Neural crest cell (in vitro differentiated cells): ENCODE measurements around the gene SLC40A1. TPM values are rescaled to one million over a fixed set of nuclear protein-coding genes. Genes with fewer than 3 reads are reported as not detected.

Experiments used
- DNase-seq: peaks from one replicate; pipeline ENCODE4 v3.0.0; 2021; ENCODE audit warnings: low read depth, mixed read lengths, low spot score
- H3K27ac Mint-ChIP-seq: one replicate; pipeline ENCODE4 v1.8.0; 2021; ENCODE audit warnings: mild to moderate bottlenecking, mixed read lengths; ENCODE audit not compliant: unreplicated experiment
- H3K27me3 Mint-ChIP-seq: 2 replicates; pipeline ENCODE4 v1.8.0; 2021; ENCODE audit warnings: low read depth, mild to moderate bottlenecking, mixed read lengths
- H3K36me3 Mint-ChIP-seq: 2 replicates; pipeline ENCODE4 v1.8.0; 2021; ENCODE audit warnings: low read depth, mild to moderate bottlenecking, mixed read lengths
- H3K4me1 Mint-ChIP-seq: 2 replicates; pipeline ENCODE4 v1.8.0; 2021; ENCODE audit warnings: mixed read lengths
- H3K4me3 Mint-ChIP-seq: one replicate; pipeline ENCODE4 v1.8.0; 2021; ENCODE audit warnings: mild to moderate bottlenecking, mixed read lengths
- H3K9me3 Mint-ChIP-seq: 2 replicates; pipeline ENCODE4 v1.8.0; 2021; ENCODE audit warnings: mixed read lengths
- long read RNA-seq: library from polyadenylated mRNA; unstranded; transcript quantifications from one replicate; pipeline ENCODE4 v2.0.0, GENCODE V29; 2020
- total RNA-seq: library from RNA; stranded (reverse); gene quantifications from 2 replicates; pipeline ENCODE4 v1.2.1, GENCODE V29; 2021
- TF ChIP-seq, protein P1 (sequence below): fragments of 200-600 bp; sonication (generic); conservative IDR thresholded peaks from 2 replicates; pipeline ENCODE4 v1.5.0; 2021; ENCODE audit warnings: antibody characterized with exemption, mild to moderate bottlenecking

SLC40A1 gene, protein sequence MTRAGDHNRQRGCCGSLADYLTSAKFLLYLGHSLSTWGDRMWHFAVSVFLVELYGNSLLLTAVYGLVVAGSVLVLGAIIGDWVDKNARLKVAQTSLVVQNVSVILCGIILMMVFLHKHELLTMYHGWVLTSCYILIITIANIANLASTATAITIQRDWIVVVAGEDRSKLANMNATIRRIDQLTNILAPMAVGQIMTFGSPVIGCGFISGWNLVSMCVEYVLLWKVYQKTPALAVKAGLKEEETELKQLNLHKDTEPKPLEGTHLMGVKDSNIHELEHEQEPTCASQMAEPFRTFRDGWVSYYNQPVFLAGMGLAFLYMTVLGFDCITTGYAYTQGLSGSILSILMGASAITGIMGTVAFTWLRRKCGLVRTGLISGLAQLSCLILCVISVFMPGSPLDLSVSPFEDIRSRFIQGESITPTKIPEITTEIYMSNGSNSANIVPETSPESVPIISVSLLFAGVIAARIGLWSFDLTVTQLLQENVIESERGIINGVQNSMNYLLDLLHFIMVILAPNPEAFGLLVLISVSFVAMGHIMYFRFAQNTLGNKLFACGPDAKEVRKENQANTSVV
- 2.0 and 2.6 TPM in 2 replicates for total RNA-seq
- long read RNA-seq, transcript SLC40A1-201 (8 exons, 3,442 nt): major isoform, 9 of 10 reads
- long read RNA-seq, partial matches to known transcripts: 0 of 10 reads
- long read RNA-seq, other reads (novel, unspliced or antisense): 1 of 10 reads

DNA sequence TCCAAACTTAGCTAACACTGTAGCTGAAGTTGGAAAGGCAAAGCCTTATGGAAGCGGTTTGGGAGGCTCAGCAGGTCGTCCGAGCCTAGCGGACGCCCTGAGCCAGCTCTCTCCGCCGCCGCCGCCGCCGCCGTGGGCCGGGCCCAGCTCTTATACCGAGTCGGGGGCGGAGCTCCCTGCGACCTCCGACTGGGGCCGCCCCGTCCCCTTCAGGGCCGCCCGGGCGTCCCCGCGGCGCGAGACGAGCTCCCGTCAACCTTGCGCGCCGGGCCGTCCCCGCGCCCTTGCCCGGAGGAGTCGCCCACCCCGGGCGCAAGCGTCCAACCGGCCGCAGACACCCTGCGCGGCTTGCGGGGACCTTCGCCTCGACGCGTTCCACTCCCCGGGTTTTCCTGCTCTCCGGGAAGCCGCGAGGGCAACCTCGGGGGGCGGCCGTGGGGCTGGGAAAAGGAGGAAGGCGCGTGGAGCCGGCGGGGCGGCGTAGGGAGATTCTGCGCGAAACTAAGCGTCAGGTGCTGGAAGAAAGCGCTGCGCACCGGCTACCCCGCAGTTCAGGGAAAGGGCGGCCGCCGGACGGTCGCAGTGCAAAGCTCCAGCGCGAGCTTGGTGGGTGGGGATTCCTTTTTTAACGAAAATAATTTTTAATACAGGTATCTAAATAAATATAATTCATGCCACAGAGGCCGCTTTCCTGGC, at the start of gene SLC40A1:
Gene SLC40A1, minus strand, starts transcription at position 129 of the 696 bp plus-strand sequence. CDS start 326 bp downstream, outside the sequence.
- peaks cover 68% of the 10 kb centered on the region for H3K27me3 Mint-ChIP-seq

DNA sequence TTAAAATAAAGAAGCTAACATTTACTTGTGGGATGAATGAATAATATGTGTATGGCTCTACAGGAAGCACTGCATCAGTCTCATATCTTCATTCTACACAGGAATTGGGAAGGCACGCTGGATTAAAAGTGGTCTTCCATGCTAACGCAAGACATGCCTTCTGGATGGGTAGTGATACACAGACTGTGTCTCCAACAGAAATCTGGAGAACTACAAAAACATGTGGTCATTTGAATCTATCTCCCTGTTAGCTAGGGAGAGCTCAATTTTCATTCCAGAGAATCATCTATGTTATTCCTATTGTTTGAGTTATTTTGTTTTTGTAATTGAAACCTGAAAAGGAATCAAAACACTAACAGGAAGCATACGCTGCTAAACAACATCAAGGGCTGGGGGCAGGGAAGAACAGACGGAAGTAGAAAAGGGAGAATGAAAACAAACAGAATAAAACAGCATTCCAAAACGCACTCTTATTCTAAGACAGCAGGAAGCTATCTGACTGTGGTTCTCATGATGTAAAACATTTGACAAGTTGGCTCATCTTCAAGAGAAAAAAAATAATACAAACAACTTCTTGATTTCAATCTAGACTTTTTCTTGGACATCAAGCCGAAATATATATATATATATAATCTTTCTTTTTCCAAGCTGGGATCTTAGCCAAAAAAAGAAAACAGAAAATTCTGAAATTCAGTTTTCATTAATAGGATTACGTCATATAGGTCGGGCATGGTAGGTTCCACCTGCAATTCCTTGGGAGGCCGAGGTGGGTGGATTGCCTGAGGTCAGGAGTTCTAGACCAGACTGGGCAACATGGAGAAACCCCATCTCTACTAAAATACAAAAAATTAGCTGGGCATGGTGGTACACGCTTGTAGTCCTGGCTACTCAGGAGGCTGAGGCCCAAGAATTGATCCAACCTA, 49.2 kb upstream of the SLC40A1 start:
- H3K36me3 Mint-ChIP-seq: no peaks in the 10 kb centered on the region
- H3K4me1 Mint-ChIP-seq: no peaks in the 10 kb centered on the region
- no peaks in the 10 kb centered on the region for H3K9me3 Mint-ChIP-seq
- no peaks in the 10 kb centered on the region for H3K27me3 Mint-ChIP-seq
- no peak overlapping the region for H3K4me3 Mint-ChIP-seq
- no peak for DNase-seq
- TF ChIP-seq, protein P1, sequence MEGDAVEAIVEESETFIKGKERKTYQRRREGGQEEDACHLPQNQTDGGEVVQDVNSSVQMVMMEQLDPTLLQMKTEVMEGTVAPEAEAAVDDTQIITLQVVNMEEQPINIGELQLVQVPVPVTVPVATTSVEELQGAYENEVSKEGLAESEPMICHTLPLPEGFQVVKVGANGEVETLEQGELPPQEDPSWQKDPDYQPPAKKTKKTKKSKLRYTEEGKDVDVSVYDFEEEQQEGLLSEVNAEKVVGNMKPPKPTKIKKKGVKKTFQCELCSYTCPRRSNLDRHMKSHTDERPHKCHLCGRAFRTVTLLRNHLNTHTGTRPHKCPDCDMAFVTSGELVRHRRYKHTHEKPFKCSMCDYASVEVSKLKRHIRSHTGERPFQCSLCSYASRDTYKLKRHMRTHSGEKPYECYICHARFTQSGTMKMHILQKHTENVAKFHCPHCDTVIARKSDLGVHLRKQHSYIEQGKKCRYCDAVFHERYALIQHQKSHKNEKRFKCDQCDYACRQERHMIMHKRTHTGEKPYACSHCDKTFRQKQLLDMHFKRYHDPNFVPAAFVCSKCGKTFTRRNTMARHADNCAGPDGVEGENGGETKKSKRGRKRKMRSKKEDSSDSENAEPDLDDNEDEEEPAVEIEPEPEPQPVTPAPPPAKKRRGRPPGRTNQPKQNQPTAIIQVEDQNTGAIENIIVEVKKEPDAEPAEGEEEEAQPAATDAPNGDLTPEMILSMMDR: no peak
- H3K27ac Mint-ChIP-seq: no peak overlapping the region

More for the DNA sequence above, at the start of gene SLC40A1:
- TF ChIP-seq, protein P1: peak; percentile 17
- H3K27ac Mint-ChIP-seq: no peak within 1 kb of the TSS
- H3K4me3 Mint-ChIP-seq: peak within 1 kb of the TSS; percentile 83
- peaks cover 16% of the 10 kb centered on the region for H3K4me1 Mint-ChIP-seq
- H3K9me3 Mint-ChIP-seq: no peaks in the 10 kb centered on the region
- peak; percentile 59 for DNase-seq
- H3K36me3 Mint-ChIP-seq: no peaks in the 10 kb centered on the region

DNA sequence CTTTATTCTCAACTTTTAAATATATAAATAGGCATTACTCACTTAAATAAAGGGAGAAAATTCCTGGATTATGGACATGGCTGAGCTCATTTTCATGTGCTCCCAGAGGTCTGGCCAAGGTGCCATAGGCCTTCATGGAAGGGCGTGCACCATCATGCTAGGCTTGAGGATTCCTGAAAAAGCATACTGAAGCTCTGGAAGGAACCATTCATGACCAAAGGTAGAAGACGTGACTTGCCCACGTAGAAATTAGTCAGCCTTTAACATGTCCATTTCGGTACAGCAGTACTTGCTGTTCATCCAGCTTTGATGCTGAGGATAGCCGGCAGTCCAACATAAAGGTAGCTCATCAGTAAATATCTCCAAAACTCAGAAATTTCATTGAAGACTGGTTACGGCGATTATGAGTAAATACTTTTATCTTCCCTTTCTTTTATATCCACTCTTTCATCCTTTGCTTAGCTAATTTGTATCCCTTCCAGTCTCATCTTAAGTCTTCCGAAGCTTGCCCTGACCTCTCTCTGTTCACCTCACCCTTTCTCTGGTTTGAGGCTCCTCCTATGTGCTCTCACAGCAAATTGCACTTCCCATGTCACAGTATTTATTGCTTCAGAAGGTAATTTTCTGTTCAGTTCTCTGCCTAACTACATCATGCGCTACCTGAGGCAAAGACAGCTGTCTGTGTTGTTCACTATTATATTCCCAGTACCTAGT, 48.4 kb upstream of the SLC40A1 start:
- Mint-ChIP-seq H3K4me3 (no peak overlapping the region), H3K36me3 (no peaks in the 10 kb centered on the region), H3K27ac (no peak overlapping the region), H3K27me3 (no peaks in the 10 kb centered on the region), H3K4me1 (no peaks in the 10 kb centered on the region), H3K9me3 (no peaks in the 10 kb centered on the region)
- no peak for DNase-seq
- TF ChIP-seq, protein P1: no peak

DNA sequence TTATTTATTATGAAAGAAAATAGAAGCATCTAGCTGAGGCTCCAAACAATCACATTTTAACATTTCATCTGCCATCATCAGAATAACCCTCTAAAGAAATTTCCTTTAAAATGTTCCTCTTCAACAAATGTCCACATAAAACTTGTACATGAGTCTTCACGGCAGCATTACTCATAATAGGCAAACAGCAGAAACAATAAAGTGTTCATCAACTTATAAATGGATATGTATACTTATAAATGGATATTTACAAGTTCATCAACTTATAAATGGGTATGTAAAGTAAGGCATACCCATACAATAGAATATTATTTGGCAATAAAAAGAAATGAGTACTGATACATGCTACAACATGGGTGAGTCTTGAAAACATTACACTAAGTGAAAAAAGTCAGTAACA, 47.2 kb upstream of the SLC40A1 start:
- H3K36me3 Mint-ChIP-seq: no peaks in the 10 kb centered on the region
- H3K27me3 Mint-ChIP-seq: no peaks in the 10 kb centered on the region
- DNase-seq: no peak
- no peak overlapping the region for H3K27ac Mint-ChIP-seq
- H3K4me3 Mint-ChIP-seq: no peak overlapping the region
- TF ChIP-seq, protein P1: no peak
- H3K9me3 Mint-ChIP-seq: no peaks in the 10 kb centered on the region
- H3K4me1 Mint-ChIP-seq: no peaks in the 10 kb centered on the region
